GM18498 (cell line): ENCODE data around the gene CCDC158.
"Not testable (repeated sequence)": the region's sequence is repeated elsewhere in the genome, so short reads cannot be mapped to it uniquely, and the experiment has no call there.

Source experiments
- ATAC-seq: cut with Tn5 transposase; IDR thresholded peaks from one replicate; pipeline ENCODE4 v1.9.1; 2021; ENCODE audit warnings: mild to moderate bottlenecking, moderate library complexity; ENCODE audit not compliant: unreplicated experiment

Gene CCDC158

DNA sequence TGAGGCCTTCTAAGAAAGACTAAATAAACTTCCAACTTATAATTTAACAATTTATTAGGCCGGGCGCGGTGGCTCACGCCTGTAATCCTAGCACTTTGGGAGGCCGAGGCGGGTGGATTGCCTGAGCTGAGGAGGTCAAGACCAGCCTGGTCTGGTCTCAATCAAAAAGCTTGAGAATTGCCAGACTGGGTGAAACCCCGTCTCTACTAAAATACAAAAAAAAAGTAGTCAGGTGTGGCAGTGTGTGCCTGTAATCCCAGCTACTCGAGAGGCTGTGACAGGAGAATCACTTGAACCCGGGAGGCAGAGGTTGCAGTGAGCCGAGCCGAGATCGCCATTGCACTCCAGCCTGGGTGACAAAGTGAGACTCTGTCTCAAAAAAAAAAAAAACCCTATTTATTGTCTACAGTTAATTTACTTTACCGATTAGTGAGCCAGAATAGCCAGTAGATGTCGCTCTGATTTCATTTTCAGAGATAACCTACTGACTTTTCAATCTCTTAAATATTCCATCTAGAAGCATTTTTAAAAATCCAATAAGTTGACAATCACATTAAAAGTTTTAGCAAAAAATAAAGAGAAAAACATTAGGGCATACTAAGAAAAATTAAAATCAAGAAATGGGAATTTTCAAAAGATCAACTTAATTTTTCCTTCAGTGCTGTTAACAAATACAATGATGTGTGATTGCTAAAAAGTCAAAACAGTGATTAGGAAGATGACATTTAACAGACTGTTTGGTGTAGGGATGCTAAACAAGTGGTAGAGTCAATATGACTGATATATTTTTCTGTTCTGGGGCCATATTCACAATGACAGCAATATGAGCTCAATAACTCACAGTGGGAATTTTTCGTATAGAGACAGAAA, 9.8 kb upstream of the CCDC158 start:
- no peak for ATAC-seq

DNA sequence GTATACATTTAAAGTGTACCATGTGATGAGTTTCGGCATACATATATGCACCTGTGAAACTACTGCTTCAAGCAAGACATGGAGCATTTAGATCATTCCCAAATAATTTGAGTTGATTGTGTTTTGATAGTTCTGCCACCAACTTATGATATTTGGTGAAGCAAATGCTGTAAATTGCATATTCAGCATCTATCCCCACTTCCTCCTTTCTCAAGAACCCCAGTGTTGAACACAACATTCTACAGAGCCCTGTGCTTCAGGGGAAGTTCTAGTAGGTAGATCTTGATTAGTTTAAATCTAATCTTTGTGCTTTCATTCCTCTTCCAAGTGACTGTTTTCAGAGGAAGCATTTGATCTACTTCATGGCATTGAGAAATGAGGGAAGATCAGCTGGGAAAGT, 8.7 kb upstream of the CCDC158 start:
- no peak for ATAC-seq

DNA sequence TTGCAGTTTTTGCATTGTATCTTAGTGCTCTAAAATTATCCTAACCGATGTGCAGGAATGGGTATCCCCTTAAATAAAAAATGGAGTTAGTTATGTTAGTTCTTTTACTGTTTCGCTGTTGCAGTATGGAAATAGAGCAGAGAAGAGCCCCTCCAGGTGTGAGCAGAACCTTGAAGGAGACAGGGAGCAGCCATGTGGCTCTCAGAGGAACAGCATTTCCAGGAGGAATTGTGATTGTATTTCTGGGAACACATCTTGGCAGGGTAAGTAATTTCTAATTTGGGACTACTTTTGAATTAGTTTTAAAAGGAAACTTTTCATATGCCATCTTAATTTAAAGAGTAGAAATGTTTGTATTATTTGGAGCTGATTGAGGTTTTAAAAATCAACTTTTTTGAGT, 5.3 kb upstream of the CCDC158 start:
- no peak for ATAC-seq

DNA sequence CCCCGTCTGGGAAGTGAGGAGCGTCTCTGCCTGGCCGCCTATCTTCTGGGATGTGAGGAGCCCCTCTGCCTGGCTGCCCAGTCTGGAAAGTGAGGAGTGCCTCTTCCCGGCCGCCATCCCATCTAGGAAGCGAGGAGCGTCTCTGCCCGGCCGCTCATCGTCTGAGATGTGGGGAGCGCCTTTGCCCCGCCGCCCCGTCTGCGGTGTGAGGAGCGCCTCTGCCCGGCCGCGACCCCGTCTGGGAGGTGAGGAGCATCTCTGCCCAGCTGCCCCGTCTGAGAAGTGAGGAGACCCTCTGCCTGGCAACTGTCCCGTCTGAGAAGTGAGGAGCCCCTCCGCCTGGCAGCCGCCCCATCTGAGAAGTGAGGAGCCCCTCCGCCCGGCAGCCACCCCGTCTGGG, 2.2 kb upstream of the CCDC158 start:
- ATAC-seq, result not testable (repeated sequence)

DNA sequence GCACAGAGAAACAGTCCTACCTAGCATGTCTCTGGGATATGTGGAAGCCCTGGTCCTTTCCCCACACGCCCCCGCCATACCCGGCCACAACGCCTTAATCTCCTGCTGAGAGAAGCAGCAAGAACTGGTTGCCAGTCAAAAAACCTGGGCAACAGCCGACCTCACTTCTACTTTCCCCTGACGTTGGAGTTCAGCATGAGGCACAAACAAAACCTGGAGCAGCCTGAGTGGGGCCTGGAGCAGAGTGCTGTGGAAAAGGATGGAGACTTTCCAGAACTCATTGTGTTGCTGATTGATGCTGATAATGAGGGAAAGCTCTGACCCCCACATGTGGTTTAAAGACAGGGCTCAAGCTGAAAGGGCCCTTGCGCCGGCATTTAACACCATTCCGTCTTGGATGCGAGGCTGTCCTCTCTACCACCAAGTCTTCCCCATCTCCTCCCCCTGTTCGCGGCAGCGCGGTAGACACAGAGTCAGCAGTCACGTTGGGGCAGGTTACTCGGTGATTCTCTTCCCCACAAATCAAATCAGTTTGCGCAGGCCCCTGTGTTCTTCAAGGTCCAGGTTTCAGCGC, 666 bp downstream of the CCDC158 start:
- ATAC-seq, result no peak

DNA sequence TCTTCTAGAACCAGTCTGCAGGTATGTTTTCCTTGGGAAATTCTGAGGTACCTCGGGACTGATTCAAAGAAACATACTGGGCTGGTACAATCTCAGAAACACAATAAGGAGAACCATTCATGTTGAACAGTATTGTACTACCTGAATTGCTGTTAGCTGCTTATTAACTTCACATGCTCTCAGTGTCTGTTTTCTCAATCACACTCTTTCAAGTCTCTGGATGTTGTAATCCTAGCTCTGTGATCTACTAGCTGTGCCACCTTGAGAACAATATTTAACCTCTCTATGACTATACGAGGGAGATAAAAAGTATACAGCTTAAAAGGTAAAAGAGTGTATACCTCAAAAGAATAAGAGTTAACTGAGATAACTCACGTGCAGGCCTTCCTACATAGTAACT, 10.3 kb downstream of the CCDC158 start:
- no peak for ATAC-seq

DNA sequence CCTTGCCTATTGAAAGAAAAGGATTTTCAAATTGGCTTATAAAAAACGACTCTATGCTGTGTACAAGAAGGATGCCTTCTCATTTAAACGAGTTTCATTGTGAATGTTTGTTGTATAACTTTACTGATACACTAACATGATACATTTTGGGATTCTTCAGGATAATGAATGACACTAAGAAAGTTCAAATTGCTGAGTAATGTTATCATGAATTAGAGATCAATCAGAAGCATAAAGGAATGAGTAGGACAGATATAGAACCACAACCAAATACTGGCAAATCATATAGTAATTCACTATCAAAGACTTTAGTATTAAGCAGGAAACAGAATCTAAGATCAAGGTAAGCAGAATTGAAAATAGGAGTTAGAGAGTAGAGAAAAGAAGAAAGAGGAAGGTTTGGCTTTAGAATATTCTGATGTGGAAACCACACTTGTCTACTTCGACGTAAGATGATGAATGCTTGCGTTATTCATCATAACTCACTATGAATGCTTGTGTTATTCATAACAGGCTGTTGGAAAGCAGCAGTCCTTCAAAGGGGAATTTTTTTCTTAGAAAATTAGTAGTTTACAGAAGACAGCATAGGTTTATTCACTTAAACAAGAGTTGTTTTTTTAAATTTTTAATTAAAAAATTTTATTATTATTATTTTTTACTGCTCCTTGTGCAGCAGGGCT, 13.4 kb downstream of the CCDC158 start:
- no peak for ATAC-seq

DNA sequence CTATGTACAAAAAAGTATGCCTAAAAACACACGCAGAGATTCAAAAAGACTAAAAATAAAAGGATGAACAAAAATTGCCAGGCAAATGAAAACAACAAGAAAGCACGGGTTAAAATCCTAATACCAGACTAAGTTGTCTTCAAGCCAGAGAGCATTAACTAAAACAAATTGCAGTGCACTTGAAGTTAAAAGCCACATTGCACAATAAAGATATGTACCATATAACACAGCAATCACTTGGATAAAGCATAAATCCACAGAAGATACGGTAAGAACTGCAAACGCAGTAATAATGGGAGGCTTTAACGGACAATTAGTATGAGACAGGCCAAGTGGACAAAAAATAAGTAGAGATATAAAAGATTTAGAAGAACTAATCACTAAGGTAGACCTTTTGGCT, 14.9 kb downstream of the CCDC158 start:
- no peak for ATAC-seq

DNA sequence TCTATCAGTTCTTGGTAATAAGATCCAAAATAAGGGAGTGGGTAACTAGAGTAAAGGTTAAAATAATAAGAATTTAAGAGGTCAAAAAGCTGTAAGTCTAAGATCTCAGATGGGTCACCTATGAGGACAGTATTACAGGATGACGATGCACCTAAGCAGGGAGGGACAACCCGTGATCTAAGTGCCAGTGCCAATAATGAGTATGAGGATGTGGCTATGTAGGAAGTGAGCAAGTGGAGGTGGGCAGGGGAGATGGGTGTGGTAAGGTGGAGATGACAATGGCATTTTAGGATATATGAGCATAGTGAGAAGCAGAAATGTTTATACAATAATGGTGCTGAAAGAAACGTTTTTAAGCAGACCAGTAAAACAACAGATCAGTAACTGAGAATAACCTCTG, 19.3 kb downstream of the CCDC158 start:
- no peak for ATAC-seq

DNA sequence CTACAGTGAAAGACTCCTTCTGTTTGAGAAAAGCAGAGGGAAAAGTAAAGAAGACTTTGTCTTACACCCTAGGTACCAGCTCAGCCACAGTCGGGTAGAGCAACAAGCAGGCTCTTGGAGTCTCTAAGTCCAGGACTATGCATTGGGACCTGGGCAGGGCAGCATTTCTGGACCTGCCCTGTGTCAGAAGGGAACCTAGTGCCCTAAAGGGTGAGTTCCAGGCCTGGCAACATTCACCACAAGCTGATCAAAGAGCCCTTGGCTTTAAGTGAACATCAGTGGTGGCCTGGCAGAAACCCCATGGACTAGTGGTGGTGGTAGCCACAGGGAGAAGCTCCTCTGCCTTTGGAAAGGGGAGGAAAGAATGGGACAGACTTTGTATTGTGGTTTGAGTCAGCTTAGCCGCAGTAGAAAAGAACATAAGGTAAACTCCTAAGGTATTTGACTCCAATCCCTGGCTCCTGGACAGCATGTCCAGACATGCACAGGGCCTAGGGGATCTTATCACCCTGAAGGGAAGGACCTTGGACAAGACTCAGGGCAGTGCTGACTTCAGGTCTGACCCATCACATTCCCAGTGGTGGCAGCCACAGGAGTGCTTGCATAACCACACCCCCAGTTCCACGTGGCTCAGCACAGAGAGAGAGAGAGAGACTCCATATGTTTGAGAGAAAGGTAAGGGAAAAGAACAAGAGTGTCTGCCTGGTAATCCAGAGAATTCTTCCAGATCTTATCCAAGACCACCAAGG, 32.6 kb downstream of the CCDC158 start:
- no peak for ATAC-seq

DNA sequence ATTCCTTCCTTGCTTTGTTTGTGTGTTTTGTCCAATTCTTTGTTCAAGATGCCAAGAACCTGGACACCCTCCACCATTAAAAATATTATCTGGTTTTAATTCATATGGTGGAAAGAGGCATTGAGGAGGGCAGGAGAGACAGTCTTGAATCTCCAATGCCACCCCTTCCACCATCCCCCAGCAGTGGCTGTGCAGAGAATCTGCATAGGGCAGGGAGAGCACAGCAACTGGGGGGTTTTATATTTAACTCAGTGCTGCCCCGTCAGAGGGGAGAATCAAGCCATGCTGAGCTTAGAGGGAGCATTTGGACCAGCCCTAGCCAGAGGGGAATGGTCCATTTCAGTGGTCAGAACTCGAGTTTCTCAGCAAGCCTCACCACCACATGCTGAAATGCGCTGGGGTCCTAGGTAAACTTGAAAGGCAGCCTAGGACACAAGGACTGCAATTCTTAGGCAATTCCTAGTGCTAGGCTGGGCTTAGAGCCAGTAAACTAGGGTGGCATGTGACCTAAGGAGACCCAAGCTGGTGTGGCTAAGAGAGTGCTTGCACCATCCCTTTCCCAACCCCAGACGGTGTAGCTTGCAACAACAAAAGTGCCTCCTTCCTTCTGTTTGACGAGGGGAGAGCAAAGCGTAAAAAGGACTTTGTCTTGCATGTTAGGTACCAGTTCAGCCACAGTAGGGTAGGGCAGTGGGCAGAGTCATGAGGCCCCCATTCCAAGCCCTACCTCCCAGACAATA, 34.2 kb downstream of the CCDC158 start:
- no peak for ATAC-seq

DNA sequence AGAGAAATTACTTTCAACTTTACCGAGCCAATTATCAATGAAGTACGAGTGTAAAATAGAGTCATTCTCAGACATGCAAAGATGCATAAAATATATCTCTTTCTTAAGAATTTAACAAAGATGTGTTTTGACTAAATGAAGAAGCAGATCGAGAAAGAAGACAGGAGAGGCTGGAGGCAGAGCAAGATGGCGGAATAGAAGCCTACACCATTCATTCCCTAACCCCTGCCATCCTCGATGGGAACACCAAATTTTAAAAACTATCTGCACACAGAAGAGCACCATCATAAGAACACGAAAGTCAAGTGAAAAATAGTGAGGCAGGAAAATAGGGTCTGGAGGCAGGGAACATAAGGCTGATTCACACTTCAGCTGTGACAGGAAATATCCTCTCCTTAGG, 35.0 kb downstream of the CCDC158 start:
- no peak for ATAC-seq

DNA sequence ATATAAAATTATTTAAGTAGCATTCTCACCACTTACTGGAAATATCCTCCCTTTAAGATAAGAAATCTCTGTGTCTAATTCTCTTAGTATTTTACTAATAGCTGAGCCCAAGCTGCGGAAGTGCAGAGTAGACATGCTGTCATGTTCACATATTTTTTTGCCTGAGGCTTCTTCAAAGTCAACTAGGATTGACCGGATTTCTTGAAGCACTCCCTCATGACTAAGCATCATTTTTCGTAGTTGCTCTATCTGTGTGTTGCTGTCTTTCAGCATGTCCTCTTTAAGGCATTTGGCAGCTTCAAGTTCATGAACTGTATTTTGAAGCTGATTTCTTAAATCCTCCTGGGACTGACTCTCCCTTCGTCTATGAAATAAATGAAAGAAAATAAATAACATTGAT, 36.9 kb downstream of the CCDC158 start:
- ATAC-seq, result no peak

DNA sequence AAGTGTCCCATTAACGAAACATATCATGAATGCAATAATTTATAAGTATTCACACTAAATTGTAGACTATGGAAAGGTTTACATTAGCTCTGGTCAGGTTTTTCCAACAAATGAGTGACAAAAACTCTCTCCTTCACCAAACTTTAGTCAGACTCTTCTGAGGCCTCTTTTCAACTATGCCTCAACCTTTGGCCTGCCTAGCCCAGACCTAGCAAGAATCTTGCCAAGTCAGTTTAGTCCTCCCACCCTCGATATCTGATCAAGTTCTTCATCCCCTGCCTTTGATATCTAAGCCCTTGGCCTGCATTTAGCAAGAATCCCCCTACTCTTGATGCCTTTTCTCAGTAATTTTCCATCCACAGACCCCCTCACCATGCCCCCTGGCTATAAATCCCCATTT, 37.9 kb downstream of the CCDC158 start:
- no peak for ATAC-seq

DNA sequence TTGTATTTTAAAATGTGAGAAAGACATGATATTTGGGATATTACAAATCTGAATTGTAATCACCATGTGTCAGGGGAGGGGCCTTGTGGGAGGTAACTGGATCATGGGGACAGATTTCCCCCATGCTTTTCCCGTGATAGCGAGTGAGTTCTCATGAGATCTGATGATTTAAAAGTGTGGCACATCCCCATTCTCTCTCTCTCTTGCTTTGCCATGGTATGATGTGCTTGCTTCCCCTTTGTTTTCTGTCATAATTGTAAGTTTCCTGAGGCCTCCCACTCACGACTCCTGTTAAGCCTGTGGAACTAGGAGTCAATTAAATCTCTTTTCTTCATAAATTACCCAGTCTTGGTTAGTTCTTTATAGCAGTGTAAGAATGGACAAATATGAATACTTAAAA, 39.0 kb downstream of the CCDC158 start:
- no peak for ATAC-seq

DNA sequence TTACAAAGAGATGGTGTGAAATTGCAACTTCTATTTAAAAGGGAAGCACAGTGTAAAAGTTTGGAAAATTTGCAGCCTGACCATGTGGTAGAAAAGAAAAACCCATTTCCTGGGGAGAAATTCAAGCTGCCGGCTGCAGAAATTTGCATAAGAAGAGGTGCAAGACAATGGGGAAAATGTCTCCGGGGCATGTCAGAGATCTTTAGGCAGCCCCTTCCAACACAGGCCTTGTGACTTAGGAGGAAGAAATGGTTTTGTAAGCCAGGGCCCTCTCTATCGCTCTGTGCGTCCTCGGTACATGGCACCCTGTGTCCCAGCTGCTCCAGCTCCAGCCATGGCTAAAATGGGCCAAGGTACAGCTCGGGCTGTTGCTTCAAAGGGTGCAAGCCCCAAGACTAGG, 40.4 kb downstream of the CCDC158 start:
- ATAC-seq, result no peak

DNA sequence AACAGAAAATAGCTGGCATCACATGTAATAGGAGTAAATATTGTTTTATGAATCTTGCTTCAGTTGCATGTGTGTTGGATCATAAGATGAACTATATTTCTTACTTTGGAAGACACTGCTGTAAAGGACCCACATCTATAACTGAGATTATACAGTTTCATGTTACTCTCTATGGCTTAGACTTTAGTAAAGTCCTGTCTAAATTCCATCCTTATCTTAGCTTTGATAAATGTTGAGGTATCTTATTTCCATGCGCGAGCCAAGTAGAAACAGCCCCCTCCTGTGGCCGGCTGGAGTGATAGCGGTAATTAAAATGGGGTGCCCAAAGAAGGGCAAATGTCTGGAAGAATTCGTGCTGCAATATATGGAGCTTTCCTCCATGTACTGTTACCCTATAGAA, 43.0 kb downstream of the CCDC158 start:
- no peak for ATAC-seq

DNA sequence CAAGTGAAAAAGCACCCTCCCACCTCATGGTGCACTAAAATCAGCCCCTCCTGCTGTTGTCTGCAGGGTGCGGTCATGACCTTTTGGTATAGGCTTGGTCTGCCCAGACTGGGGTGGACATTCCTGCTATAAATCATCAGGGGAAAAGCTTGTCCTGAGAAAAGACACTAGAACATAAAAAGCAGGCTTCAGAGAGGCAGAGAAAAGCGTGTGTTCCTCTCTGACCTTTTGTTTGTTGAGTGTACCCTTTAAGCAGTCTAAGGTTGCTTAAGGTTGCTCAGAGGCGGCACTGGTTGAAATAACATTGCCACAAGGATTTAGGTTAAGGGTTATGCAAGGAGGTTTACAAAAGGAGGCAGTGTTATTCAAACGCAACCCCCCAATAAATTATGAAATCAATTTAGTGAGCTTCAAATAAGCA, 43.5 kb downstream of the CCDC158 start:
- no peak for ATAC-seq

DNA sequence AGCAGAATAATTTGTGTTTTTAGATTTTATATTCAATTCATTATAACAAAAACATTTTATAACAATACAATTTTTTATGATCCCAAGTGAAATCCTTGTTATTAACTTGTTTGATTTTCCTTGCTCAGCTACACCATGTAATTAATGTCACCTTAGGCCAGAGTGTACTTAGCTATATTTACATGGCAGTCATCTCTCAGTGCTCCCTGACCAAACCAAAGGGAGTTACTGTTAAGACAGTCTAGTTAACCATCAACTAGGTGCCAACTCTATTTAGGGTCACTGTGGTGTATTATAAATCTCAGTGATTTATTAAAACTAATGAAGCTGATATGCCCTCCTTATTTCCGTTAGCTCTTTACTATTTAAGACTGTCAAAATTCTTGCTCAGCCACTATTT, 44.4 kb downstream of the CCDC158 start:
- no peak for ATAC-seq

DNA sequence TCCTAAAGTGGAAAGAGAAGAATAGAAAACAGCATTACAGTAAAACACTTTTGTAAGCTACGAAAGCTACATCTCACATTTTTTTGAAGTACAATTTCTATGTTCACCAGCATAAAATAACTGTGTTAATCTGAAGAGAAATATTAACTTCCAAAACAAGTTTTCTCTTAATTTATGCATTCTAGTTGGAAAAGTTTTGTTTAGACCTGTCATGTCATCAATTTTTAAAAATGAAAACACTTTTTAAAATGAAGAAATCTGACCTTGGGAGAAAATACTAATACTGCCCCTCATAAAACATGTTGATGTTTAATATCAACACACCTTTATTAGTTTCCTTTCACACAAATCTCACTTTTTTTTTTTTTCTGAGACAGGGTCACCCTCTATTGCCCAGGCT, 45.2 kb downstream of the CCDC158 start:
- ATAC-seq, result no peak

DNA sequence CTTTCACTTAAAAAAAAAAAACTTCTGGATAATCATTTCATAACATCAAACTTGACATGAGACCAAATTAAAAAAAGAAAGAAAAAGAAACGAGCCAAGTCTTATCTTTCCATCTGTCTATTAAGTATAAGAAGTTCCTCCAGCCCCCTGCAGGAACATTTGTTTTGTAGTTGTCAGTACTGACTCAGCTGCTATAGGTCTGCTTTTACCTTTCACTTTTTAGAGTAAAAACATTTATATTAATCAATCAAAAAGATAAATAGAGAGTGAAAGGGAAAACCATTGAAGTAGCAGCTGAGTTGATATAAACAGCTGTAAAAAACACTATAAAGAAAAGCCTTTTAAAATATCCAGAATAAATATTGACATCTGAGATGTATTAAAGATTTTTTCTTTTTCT, 46.1 kb downstream of the CCDC158 start:
- ATAC-seq, result no peak
